ENCODE results near the gene DPP6.

- TF ChIP-seq POLR2AphosphoS5 (IDR thresholded peaks at IDR 0.05), result no peak
- TF ChIP-seq CTCF (IDR thresholded peaks at IDR 0.05), result no peak
These were observed 336.2 kb downstream of the DPP6 start for GRCh38 chr7:154388412-154388811.
